Measurements from ENCODE around the gene DCAF17.
"Not testable (repeated sequence)": the region's sequence is repeated elsewhere in the genome, so short reads cannot be mapped to it uniquely, and the experiment has no call there.

Gene DCAF17

GRCh38 chr2:171410101-171410500 is 23.9 kb upstream of the DCAF17 start:
- H3K9me3 ChIP-seq (ENCODE audit: control insufficient read depth in 5 of 5, low read length in 5 of 5) = no peaks in the 10 kb centered on the region
- H3K27ac ChIP-seq (ENCODE audit: low read depth, low read length) = no peak overlapping the region
- no peak overlapping the region for H3K4me3 ChIP-seq (ENCODE audit: low read depth in 1 of 5, low read length in 5 of 5)
- no peaks in the 10 kb centered on the region for H3K36me3 ChIP-seq (ENCODE audit: control insufficient read depth in 5 of 5, insufficient read depth in 5 of 5, low read length in 5 of 5)
- no peaks in the 10 kb centered on the region for H3K27me3 ChIP-seq (ENCODE audit: control insufficient read depth in 5 of 5, insufficient read depth in 4 of 5, low read length in 5 of 5)
- H3K9ac ChIP-seq (ENCODE audit: low read length in 5 of 5) = no peak overlapping the region
- peaks cover 0 to 3% (median 0%) of the 10 kb centered on the region in 5 donors for H3K4me1 ChIP-seq (ENCODE audit: control insufficient read depth in 5 of 5, insufficient read depth in 5 of 5, low read length in 5 of 5)

GRCh38 chr2:171410624-171411023 is 23.4 kb upstream of the DCAF17 start:
- Histone ChIP-seq H3K9ac (ENCODE audit: low read length in 5 of 5) (no peak overlapping the region), H3K4me3 (ENCODE audit: low read depth in 1 of 5, low read length in 5 of 5) (no peak overlapping the region), H3K27ac (ENCODE audit: low read depth, low read length) (no peak overlapping the region), H3K4me1 (ENCODE audit: control insufficient read depth in 5 of 5, insufficient read depth in 5 of 5, low read length in 5 of 5) (peaks cover 0 to 3% (median 0%) of the 10 kb centered on the region in 5 donors), H3K27me3 (ENCODE audit: control insufficient read depth in 5 of 5, insufficient read depth in 4 of 5, low read length in 5 of 5) (no peaks in the 10 kb centered on the region), H3K36me3 (ENCODE audit: control insufficient read depth in 5 of 5, insufficient read depth in 5 of 5, low read length in 5 of 5) (no peaks in the 10 kb centered on the region), H3K9me3 (ENCODE audit: control insufficient read depth in 5 of 5, low read length in 5 of 5) (no peaks in the 10 kb centered on the region)

DNA sequence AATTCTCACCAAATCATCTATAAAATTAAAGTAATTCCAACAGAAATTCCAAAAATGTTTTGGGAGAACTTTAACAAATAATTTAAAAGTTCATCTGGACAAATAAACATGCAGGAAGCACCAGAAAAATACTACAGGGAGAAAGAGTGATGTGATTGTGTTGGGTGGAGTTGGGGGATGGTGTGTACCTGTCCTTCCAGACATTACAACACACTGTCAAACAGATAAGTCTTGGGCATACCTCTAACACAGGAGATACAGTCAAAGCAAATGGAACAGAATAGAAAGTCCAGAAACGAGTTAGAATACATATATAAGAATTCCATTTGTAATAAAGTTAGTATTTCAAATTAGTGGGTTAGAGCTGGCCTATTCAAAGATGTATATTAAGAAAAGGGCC is 22.8 kb upstream of the DCAF17 start:
- H3K36me3 ChIP-seq (ENCODE audit: control insufficient read depth in 5 of 5, insufficient read depth in 5 of 5, low read length in 5 of 5) = no peaks in the 10 kb centered on the region

DNA sequence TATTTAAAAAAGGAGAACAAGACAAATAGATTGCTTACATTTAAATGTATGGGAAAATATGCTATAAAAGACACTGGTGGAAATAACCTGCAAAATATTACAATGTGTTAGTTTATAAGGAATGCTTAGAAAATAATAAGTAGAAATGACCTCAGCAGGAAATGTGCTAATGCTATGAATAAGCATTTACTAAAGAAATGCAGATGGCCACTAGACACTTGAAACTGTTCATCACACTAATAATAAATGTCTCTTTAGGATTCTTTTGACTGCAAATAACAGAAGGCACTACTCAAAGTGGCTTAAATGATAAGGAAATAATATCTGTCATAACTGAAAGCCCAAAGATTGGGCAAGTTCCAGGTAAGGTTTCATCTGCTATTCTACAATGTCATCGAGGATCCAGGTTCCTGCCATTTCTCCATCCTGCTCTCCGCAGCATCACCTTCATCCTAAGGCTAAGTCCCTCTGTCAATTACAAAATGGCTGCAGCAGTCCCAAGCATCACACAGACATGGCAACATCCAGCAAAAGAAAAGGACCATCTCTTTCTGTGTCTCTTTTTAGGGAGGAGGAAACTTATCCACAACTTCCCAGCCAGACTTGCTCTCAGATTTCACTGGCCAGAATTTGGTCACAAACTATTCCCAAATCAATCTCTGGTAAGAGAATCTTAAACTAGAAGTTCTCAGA is 22.1 kb upstream of the DCAF17 start:
- H3K27me3 ChIP-seq (ENCODE audit: control insufficient read depth in 5 of 5, insufficient read depth in 4 of 5, low read length in 5 of 5) = no peaks in the 10 kb centered on the region
- H3K9me3 ChIP-seq (ENCODE audit: control insufficient read depth in 5 of 5, low read length in 5 of 5) = no peaks in the 10 kb centered on the region

More for the DNA sequence above, 22.8 kb upstream of the DCAF17 start:
- Histone ChIP-seq H3K27ac (ENCODE audit: low read depth, low read length) (no peak overlapping the region), H3K9ac (ENCODE audit: low read length in 5 of 5) (no peak overlapping the region), H3K9me3 (ENCODE audit: control insufficient read depth in 5 of 5, low read length in 5 of 5) (no peaks in the 10 kb centered on the region), H3K4me1 (ENCODE audit: control insufficient read depth in 5 of 5, insufficient read depth in 5 of 5, low read length in 5 of 5) (peaks cover 0 to 6% (median 0%) of the 10 kb centered on the region in 5 donors), H3K27me3 (ENCODE audit: control insufficient read depth in 5 of 5, insufficient read depth in 4 of 5, low read length in 5 of 5) (no peaks in the 10 kb centered on the region), H3K4me3 (ENCODE audit: low read depth in 1 of 5, low read length in 5 of 5) (no peak overlapping the region)

DNA sequence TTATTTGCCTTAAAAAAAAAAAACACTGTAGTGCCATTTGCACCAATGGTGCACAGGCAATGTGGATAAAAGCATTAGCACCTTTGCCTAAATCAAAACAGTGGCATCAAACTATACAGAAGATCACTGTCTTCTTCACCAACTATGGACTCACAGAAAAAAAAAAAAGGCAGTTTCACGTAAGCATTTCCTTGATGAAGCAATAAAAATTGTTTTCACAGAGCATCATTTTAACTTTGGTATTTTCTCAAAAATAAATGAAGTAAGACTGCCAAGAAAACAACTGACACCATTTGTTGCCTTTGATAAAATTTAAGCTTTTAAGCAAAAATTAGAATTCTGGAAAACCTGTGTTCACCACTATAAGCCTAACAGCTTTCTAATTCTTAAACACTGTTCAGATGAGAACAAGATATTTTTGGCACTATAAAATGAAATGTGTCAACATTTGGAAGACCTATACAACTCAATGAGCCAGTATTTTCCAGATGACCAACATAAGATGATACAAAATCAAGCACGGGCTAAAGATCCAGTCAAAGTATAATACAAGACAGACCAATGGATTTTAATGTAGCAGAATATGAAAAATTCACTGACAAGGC is 21.4 kb upstream of the DCAF17 start:
- H3K27me3 ChIP-seq (ENCODE audit: control insufficient read depth in 5 of 5, insufficient read depth in 4 of 5, low read length in 5 of 5) = no peaks in the 10 kb centered on the region
- no peak overlapping the region for H3K4me3 ChIP-seq (ENCODE audit: low read depth in 1 of 5, low read length in 5 of 5)
- no peaks in the 10 kb centered on the region for H3K36me3 ChIP-seq (ENCODE audit: control insufficient read depth in 5 of 5, insufficient read depth in 5 of 5, low read length in 5 of 5)
- peaks cover 0 to 6% (median 0%) of the 10 kb centered on the region in 5 donors for H3K4me1 ChIP-seq (ENCODE audit: control insufficient read depth in 5 of 5, insufficient read depth in 5 of 5, low read length in 5 of 5)
- H3K9me3 ChIP-seq (ENCODE audit: control insufficient read depth in 5 of 5, low read length in 5 of 5) = no peaks in the 10 kb centered on the region
- no peak overlapping the region for H3K27ac ChIP-seq (ENCODE audit: low read depth, low read length)
- H3K9ac ChIP-seq (ENCODE audit: low read length in 5 of 5) = no peak overlapping the region

More for the DNA sequence above, 22.1 kb upstream of the DCAF17 start:
- Histone ChIP-seq H3K9ac (ENCODE audit: low read length in 5 of 5) (no peak overlapping the region), H3K36me3 (ENCODE audit: control insufficient read depth in 5 of 5, insufficient read depth in 5 of 5, low read length in 5 of 5) (no peaks in the 10 kb centered on the region), H3K4me1 (ENCODE audit: control insufficient read depth in 5 of 5, insufficient read depth in 5 of 5, low read length in 5 of 5) (peaks cover 0 to 6% (median 0%) of the 10 kb centered on the region in 5 donors), H3K4me3 (ENCODE audit: low read depth in 1 of 5, low read length in 5 of 5) (no peak overlapping the region), H3K27ac (ENCODE audit: low read depth, low read length) (no peak overlapping the region)

GRCh38 chr2:171414645-171415044 is 19.4 kb upstream of the DCAF17 start:
- H3K27me3 ChIP-seq (ENCODE audit: control insufficient read depth in 5 of 5, insufficient read depth in 4 of 5, low read length in 5 of 5); H3K4me1 ChIP-seq (ENCODE audit: control insufficient read depth in 5 of 5, insufficient read depth in 5 of 5, low read length in 5 of 5); H3K9me3 ChIP-seq (ENCODE audit: control insufficient read depth in 5 of 5, low read length in 5 of 5): not testable (repeated sequence)

GRCh38 chr2:171416009-171416926 is 17.8 kb upstream of the DCAF17 start:
- H3K4me1 ChIP-seq (ENCODE audit: control insufficient read depth in 5 of 5, insufficient read depth in 5 of 5, low read length in 5 of 5) = peaks cover 0 to 3% (median 0%) of the 10 kb centered on the region in 5 donors
- H3K4me3 ChIP-seq (ENCODE audit: low read depth in 1 of 5, low read length in 5 of 5) = peak overlapping the region in 1 of 5 donors; percentile 5
- H3K36me3 ChIP-seq (ENCODE audit: control insufficient read depth in 5 of 5, insufficient read depth in 5 of 5, low read length in 5 of 5) = no peaks in the 10 kb centered on the region
- H3K9me3 ChIP-seq (ENCODE audit: control insufficient read depth in 5 of 5, low read length in 5 of 5) = no peaks in the 10 kb centered on the region
- no peaks in the 10 kb centered on the region for H3K27me3 ChIP-seq (ENCODE audit: control insufficient read depth in 5 of 5, insufficient read depth in 4 of 5, low read length in 5 of 5)
- H3K9ac ChIP-seq (ENCODE audit: low read length in 5 of 5) = no peak overlapping the region
- H3K27ac ChIP-seq (ENCODE audit: low read depth, low read length) = no peak overlapping the region

More at GRCh38 chr2:171414645-171415044, 19.4 kb upstream of the DCAF17 start:
- H3K36me3 ChIP-seq (ENCODE audit: control insufficient read depth in 5 of 5, insufficient read depth in 5 of 5, low read length in 5 of 5); H3K4me3 ChIP-seq (ENCODE audit: low read depth in 1 of 5, low read length in 5 of 5); H3K27ac ChIP-seq (ENCODE audit: low read depth, low read length); H3K9ac ChIP-seq (ENCODE audit: low read length in 5 of 5): not testable (repeated sequence)

DNA sequence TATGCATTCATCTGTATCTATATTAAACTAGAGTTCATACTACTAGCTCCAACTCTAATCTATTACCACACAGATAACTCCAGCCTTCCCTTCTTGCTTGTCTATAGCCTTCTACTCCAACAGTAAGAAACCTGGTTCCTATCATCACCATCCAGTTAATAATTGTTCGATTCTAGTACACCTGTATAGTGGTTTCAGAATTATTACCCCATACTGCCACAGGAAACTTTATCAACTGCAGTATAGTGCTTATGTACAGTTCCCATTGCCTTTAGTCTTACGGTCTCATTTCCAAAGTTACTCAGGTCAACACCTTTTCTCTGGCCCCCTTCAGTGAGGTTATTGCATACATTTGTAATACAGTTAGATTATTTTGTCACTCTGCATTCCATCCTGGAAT is 14.7 kb upstream of the DCAF17 start:
- peaks cover 0 to 3% (median 0%) of the 10 kb centered on the region in 5 donors for H3K4me1 ChIP-seq (ENCODE audit: control insufficient read depth in 5 of 5, insufficient read depth in 5 of 5, low read length in 5 of 5)
- H3K27me3 ChIP-seq (ENCODE audit: control insufficient read depth in 5 of 5, insufficient read depth in 4 of 5, low read length in 5 of 5) = no peaks in the 10 kb centered on the region
- H3K36me3 ChIP-seq (ENCODE audit: control insufficient read depth in 5 of 5, insufficient read depth in 5 of 5, low read length in 5 of 5) = no peaks in the 10 kb centered on the region
- no peak overlapping the region for H3K4me3 ChIP-seq (ENCODE audit: low read depth in 1 of 5, low read length in 5 of 5)
- H3K9ac ChIP-seq (ENCODE audit: low read length in 5 of 5) = no peak overlapping the region
- peaks cover 0 to 6% (median 0%) of the 10 kb centered on the region in 5 donors for H3K9me3 ChIP-seq (ENCODE audit: control insufficient read depth in 5 of 5, low read length in 5 of 5)
- no peak overlapping the region for H3K27ac ChIP-seq (ENCODE audit: low read depth, low read length)

DNA sequence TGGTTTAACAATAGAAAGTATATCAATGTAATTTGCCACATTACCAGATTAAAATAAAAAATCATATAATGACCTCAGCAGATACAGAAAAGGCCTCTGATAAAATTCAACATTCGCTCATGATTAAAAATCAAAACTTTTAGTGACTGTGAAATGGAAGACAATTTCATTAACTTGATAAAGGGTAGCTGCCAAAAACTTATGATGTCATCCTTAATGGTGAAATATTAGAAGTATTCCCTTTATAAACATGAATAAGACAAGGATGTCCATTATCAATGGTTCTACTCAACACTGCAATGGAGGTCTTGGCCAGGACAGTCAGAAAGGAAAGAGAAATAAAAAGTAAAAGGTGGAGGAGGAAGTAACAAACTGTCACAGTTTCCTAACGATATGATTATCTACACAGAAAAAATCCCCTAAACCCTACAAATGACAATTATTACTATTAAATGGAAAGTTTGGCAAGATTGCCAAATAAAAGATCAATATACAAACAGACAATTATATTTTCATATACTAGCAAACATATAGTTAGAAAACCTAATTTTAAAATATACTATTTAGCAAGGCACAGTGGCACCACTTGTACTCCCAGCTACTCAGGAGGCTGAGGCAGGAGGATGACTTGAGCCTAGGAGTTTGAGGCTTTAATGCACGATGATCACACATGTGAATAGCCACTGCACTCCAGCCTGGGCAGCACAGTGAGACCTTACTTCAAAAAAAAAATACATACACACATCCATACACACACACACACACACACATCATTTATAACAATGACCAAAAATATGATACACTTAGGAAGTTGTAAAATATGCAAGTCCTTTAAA is 13.1 kb upstream of the DCAF17 start:
- Histone ChIP-seq H3K27ac (ENCODE audit: low read depth, low read length) (no peak overlapping the region), H3K9ac (ENCODE audit: low read length in 5 of 5) (no peak overlapping the region), H3K4me3 (ENCODE audit: low read depth in 1 of 5, low read length in 5 of 5) (no peak overlapping the region), H3K36me3 (ENCODE audit: control insufficient read depth in 5 of 5, insufficient read depth in 5 of 5, low read length in 5 of 5) (no peaks in the 10 kb centered on the region), H3K27me3 (ENCODE audit: control insufficient read depth in 5 of 5, insufficient read depth in 4 of 5, low read length in 5 of 5) (no peaks in the 10 kb centered on the region), H3K4me1 (ENCODE audit: control insufficient read depth in 5 of 5, insufficient read depth in 5 of 5, low read length in 5 of 5) (peaks cover 0 to under 1% (median 0%) of the 10 kb centered on the region in 5 donors), H3K9me3 (ENCODE audit: control insufficient read depth in 5 of 5, low read length in 5 of 5) (peaks cover 0 to 6% (median 0%) of the 10 kb centered on the region in 5 donors)
